ENCODE data around the gene MRRF.

DNA sequence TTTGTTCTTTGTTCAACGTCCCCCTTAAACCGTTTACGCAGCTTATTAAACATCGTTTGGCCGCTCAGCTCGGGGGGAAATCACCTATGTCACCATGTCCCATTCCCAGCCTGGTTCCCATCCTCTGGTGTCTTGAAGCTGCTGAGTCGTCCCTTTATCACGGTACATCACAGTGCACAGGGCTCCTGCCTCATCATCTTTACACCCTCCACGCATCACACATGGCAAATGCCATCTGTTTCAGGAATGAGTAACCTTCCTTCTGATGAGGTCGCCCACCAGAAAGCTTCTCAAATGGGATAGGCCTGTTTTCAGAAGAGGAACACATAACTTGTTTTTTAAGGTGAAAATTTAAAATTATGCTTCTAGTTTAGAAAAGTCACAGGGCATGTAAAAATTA is 28.0 kb upstream of the MRRF start:
- TF ChIP-seq, protein P1, sequence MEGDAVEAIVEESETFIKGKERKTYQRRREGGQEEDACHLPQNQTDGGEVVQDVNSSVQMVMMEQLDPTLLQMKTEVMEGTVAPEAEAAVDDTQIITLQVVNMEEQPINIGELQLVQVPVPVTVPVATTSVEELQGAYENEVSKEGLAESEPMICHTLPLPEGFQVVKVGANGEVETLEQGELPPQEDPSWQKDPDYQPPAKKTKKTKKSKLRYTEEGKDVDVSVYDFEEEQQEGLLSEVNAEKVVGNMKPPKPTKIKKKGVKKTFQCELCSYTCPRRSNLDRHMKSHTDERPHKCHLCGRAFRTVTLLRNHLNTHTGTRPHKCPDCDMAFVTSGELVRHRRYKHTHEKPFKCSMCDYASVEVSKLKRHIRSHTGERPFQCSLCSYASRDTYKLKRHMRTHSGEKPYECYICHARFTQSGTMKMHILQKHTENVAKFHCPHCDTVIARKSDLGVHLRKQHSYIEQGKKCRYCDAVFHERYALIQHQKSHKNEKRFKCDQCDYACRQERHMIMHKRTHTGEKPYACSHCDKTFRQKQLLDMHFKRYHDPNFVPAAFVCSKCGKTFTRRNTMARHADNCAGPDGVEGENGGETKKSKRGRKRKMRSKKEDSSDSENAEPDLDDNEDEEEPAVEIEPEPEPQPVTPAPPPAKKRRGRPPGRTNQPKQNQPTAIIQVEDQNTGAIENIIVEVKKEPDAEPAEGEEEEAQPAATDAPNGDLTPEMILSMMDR (IDR thresholded peaks at IDR 0.05; ENCODE audit: insufficient read depth, low read length) = no peak
- TF ChIP-seq, protein P2, sequence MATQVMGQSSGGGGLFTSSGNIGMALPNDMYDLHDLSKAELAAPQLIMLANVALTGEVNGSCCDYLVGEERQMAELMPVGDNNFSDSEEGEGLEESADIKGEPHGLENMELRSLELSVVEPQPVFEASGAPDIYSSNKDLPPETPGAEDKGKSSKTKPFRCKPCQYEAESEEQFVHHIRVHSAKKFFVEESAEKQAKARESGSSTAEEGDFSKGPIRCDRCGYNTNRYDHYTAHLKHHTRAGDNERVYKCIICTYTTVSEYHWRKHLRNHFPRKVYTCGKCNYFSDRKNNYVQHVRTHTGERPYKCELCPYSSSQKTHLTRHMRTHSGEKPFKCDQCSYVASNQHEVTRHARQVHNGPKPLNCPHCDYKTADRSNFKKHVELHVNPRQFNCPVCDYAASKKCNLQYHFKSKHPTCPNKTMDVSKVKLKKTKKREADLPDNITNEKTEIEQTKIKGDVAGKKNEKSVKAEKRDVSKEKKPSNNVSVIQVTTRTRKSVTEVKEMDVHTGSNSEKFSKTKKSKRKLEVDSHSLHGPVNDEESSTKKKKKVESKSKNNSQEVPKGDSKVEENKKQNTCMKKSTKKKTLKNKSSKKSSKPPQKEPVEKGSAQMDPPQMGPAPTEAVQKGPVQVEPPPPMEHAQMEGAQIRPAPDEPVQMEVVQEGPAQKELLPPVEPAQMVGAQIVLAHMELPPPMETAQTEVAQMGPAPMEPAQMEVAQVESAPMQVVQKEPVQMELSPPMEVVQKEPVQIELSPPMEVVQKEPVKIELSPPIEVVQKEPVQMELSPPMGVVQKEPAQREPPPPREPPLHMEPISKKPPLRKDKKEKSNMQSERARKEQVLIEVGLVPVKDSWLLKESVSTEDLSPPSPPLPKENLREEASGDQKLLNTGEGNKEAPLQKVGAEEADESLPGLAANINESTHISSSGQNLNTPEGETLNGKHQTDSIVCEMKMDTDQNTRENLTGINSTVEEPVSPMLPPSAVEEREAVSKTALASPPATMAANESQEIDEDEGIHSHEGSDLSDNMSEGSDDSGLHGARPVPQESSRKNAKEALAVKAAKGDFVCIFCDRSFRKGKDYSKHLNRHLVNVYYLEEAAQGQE (IDR thresholded peaks at IDR 0.05; ENCODE audit: insufficient replicate concordance, low read depth) = no peak
